HL-60 (cell line): ENCODE results near the gene ABCA4.

Experiments
- GABPA ChIP-seq: IDR thresholded peaks from 2 replicates; pipeline ENCODE4 v1.6.1; 2012; ENCODE audit warnings: low read depth
- TF ChIP-seq, protein P1 (sequence below): IDR thresholded peaks from one replicate; pipeline ENCODE4 v1.5.1; 2011; ENCODE audit warnings: low read length, control low read depth, inconsistent platforms; ENCODE audit not compliant: insufficient read depth

GRCh38 chr1:94031154-94031553 is 89.8 kb downstream of the ABCA4 start:
- no peak for TF ChIP-seq GABPA
- TF ChIP-seq, protein P1, sequence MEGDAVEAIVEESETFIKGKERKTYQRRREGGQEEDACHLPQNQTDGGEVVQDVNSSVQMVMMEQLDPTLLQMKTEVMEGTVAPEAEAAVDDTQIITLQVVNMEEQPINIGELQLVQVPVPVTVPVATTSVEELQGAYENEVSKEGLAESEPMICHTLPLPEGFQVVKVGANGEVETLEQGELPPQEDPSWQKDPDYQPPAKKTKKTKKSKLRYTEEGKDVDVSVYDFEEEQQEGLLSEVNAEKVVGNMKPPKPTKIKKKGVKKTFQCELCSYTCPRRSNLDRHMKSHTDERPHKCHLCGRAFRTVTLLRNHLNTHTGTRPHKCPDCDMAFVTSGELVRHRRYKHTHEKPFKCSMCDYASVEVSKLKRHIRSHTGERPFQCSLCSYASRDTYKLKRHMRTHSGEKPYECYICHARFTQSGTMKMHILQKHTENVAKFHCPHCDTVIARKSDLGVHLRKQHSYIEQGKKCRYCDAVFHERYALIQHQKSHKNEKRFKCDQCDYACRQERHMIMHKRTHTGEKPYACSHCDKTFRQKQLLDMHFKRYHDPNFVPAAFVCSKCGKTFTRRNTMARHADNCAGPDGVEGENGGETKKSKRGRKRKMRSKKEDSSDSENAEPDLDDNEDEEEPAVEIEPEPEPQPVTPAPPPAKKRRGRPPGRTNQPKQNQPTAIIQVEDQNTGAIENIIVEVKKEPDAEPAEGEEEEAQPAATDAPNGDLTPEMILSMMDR, result no peak
